GM12878 (cell line): ENCODE data around the gene PLXNB3.

Source experiments
- EP300 ChIP-seq, 2 experiments: fragments of 150-350 bp in 1 of 2; IDR thresholded peaks; 2 replicates each; pipeline ENCODE4 v1.6.1; 2011 to 2012; ENCODE audit warnings: low read depth in 2 of 2, low read length in 2 of 2, borderline replicate concordance in 1 of 2, improper control_type of control experiment in 1 of 2, inconsistent platforms in 1 of 2; ENCODE audit not compliant: control insufficient read depth in 1 of 2
- EZH2 ChIP-seq: IDR thresholded peaks from 2 replicates; pipeline ENCODE4 v1.6.1; 2012; ENCODE audit warnings: low read depth, mild to moderate bottlenecking, control low read depth, inconsistent platforms, low read length, borderline replicate concordance; ENCODE audit not compliant: control insufficient read depth
- RAD21 ChIP-seq: IDR thresholded peaks from 2 replicates; pipeline ENCODE4 v1.6.1; 2011; ENCODE audit warnings: mild to moderate bottlenecking, low read depth, low read length, moderate library complexity; ENCODE audit not compliant: insufficient read depth
- RCOR1 ChIP-seq: conservative IDR thresholded peaks from 2 replicates; pipeline ENCODE4 v1.6.1; 2012; ENCODE audit warnings: low read depth, low read length, improper control_type of control experiment
- SRF ChIP-seq, 2 experiments: IDR thresholded peaks; 2 replicates each; pipeline ENCODE4 v1.6.1; 2011; ENCODE audit warnings: low read depth in 2 of 2, low read length in 2 of 2, mild to moderate bottlenecking in 1 of 2, moderate library complexity in 1 of 2
- ZNF24 ChIP-seq: fragments of 450-650 bp; IDR thresholded peaks from 2 replicates; pipeline ENCODE4 v1.6.1; 2017; ENCODE audit warnings: antibody characterized with exemption, mild to moderate bottlenecking
- ZSCAN29 ChIP-seq: fragments of 450-650 bp; IDR thresholded peaks from 2 replicates; pipeline ENCODE4 v1.6.1; 2017; ENCODE audit warnings: mild to moderate bottlenecking, moderate library complexity
- TF ChIP-seq, protein P1 (sequence below), 3 experiments: IDR thresholded peaks in 2 of 3; conservative IDR thresholded peaks in 1 of 3; 2 replicates each; pipeline ENCODE4 v1.5.1; 2011; ENCODE audit warnings: low read depth in 3 of 3, low read length in 3 of 3, mild to moderate bottlenecking in 3 of 3, control low read depth in 2 of 3, moderate library complexity in 2 of 3, inconsistent platforms in 1 of 3, mixed read lengths in 1 of 3; ENCODE audit not compliant: control insufficient read depth in 2 of 3, insufficient read depth in 1 of 3; ENCODE audit errors: extremely low read depth in 1 of 3
- TF ChIP-seq, protein P2 (sequence below): fragments of 450-650 bp; IDR thresholded peaks from 2 replicates; pipeline ENCODE4 v1.6.1; 2017; ENCODE audit warnings: mild to moderate bottlenecking, low read depth, inconsistent platforms; ENCODE audit not compliant: poor library complexity, severe bottlenecking
- TF ChIP-seq, protein P3 (sequence below): fragments of 450-650 bp; IDR thresholded peaks from 2 replicates; pipeline ENCODE4 v1.6.1; 2016; ENCODE audit warnings: mild to moderate bottlenecking

DNA sequence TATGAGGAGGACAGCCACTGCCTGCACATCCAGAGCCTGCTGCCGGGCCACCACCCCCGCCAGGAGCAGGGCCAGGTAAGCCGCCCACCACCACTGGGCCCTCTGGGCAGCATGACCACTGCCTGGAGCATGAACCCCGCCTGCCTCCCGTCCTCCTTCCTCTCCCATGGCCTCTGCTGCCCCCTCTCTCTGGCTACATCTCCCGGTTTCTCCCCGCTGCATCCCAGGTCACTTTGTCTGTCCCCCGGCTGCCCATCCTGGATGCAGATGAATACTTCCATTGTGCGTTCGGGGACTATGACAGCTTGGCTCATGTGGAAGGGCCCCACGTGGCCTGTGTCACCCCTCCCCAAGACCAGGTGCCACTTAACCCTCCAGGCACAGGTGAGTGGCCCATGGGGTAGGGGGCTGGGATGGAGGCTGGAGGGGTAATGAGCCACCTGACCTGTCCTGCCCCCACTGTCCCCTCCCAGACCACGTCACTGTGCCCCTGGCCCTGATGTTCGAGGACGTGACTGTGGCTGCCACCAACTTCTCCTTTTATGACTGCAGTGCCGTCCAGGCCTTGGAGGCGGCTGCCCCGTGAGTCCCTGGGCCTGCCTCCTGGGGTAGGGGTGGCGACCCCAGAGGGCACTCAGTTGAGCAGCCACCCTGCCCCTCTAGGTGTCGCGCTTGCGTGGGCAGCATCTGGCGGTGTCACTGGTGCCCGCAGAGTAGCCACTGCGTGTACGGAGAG lies 6.0 kb downstream of the PLXNB3 start:
- TF ChIP-seq EZH2 (no peak), RAD21 (no peak), RCOR1 (no peak), EP300 (IDR thresholded peaks at IDR 0.05; ENCODE audit: borderline replicate concordance in 1 of 2, control insufficient read depth in 1 of 2, low read depth in 2 of 2, low read length in 2 of 2) (no peak), SRF (IDR thresholded peaks at IDR 0.05; ENCODE audit: low read depth in 2 of 2, low read length in 2 of 2) (no peak), ZNF24 (no peak), ZSCAN29 (no peak)
- TF ChIP-seq, protein P1, sequence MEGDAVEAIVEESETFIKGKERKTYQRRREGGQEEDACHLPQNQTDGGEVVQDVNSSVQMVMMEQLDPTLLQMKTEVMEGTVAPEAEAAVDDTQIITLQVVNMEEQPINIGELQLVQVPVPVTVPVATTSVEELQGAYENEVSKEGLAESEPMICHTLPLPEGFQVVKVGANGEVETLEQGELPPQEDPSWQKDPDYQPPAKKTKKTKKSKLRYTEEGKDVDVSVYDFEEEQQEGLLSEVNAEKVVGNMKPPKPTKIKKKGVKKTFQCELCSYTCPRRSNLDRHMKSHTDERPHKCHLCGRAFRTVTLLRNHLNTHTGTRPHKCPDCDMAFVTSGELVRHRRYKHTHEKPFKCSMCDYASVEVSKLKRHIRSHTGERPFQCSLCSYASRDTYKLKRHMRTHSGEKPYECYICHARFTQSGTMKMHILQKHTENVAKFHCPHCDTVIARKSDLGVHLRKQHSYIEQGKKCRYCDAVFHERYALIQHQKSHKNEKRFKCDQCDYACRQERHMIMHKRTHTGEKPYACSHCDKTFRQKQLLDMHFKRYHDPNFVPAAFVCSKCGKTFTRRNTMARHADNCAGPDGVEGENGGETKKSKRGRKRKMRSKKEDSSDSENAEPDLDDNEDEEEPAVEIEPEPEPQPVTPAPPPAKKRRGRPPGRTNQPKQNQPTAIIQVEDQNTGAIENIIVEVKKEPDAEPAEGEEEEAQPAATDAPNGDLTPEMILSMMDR (IDR thresholded peaks at IDR 0.05 in 2 of 3, conservative IDR thresholded peaks at IDR 0.05 in 1 of 3; ENCODE audit: control insufficient read depth in 2 of 3, extremely low read depth in 1 of 3, insufficient read depth in 1 of 3, low read depth in 3 of 3, low read length in 3 of 3): no peak
- TF ChIP-seq, protein P2, sequence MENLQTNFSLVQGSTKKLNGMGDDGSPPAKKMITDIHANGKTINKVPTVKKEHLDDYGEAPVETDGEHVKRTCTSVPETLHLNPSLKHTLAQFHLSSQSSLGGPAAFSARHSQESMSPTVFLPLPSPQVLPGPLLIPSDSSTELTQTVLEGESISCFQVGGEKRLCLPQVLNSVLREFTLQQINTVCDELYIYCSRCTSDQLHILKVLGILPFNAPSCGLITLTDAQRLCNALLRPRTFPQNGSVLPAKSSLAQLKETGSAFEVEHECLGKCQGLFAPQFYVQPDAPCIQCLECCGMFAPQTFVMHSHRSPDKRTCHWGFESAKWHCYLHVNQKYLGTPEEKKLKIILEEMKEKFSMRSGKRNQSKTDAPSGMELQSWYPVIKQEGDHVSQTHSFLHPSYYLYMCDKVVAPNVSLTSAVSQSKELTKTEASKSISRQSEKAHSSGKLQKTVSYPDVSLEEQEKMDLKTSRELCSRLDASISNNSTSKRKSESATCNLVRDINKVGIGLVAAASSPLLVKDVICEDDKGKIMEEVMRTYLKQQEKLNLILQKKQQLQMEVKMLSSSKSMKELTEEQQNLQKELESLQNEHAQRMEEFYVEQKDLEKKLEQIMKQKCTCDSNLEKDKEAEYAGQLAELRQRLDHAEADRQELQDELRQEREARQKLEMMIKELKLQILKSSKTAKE: no peak
- TF ChIP-seq, protein P3, sequence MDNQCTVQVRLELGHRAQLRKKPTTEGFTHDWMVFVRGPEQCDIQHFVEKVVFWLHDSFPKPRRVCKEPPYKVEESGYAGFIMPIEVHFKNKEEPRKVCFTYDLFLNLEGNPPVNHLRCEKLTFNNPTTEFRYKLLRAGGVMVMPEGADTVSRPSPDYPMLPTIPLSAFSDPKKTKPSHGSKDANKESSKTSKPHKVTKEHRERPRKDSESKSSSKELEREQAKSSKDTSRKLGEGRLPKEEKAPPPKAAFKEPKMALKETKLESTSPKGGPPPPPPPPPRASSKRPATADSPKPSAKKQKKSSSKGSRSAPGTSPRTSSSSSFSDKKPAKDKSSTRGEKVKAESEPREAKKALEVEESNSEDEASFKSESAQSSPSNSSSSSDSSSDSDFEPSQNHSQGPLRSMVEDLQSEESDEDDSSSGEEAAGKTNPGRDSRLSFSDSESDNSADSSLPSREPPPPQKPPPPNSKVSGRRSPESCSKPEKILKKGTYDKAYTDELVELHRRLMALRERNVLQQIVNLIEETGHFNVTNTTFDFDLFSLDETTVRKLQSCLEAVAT: no peak
